NCI-H2196 (cell line): Measurements from ENCODE around the gene VTI1B.
A peak's percentile ranks its signal among the peaks of the same experiment; 100 is the strongest.

Experiments used
- DNase-seq: peaks from one replicate; lab custom pipeline; 2025; ENCODE audit not compliant: unreplicated experiment; lab: John Stamatoyannopoulos, UW

Gene VTI1B

DNA sequence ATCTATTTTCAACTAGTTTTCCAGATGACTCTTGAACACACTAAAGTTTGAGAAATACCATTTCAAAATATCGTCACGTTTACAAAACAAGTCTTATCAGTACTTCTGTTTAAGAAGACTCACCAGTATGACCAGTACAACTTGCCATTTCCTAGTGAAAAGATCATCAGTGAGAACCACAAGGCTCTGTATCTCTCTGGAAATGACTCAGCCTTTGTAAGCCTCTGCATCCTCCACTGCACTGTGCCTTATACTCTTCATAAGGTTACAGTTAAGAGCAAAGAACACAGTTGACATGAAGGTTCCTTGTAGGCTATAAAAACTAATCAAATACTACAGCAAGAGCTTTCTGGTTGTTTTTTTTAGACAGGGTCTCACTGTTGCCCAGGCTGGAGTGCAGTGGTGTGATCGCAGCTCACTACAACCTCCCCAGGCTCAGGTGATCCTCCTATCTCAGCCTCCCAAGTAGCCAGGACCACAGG lies 5.7 kb upstream of the VTI1B start:
- no peak for DNase-seq

- no peak for DNase-seq
These were observed 4.6 kb upstream of the VTI1B start for GRCh38 chr14:67679006-67679405.

GRCh38 chr14:67675219-67675582 lies 769 bp upstream of the VTI1B start:
- DNase-seq = no peak

- peak; percentile 72 for DNase-seq
These were observed 323 bp downstream of the VTI1B start for GRCh38 chr14:67674139-67674479.

GRCh38 chr14:67673451-67673850 lies 981 bp downstream of the VTI1B start:
- DNase-seq = no peak

GRCh38 chr14:67668559-67668958 lies 5.9 kb downstream of the VTI1B start:
- DNase-seq = no peak

DNA sequence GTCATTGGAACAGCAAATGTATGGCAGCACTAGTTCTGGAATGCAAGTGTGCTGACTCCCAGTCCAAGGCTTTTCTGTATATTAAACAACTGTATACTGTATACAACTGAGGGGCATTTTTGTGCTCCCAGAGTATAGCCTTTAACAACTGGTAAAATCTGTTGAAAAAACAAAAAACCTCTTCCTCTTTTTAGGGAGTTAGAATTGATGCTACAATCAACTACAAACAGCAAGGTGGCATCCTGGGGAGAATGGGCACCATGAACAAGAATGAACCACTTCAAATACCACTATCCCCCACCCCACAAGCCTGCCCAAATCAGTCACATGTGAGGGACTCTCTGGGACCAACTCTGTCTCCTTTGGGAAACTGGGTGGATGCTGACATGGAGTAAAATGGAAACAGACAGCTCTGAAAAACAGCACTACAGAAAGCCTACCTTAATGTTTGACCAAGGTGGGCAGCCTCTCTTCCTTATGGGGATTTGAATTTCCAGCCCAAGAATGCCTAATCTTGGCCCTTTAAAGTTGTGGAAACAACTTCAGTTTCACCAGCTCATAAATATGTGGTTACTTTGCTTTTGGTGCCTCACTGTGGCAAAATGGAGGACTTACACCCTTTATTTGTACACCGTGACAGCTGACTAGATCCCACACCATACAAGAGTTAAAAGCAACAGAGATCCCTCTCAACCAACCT lies 7.5 kb downstream of the VTI1B start:
- peak; percentile 40 for DNase-seq

DNA sequence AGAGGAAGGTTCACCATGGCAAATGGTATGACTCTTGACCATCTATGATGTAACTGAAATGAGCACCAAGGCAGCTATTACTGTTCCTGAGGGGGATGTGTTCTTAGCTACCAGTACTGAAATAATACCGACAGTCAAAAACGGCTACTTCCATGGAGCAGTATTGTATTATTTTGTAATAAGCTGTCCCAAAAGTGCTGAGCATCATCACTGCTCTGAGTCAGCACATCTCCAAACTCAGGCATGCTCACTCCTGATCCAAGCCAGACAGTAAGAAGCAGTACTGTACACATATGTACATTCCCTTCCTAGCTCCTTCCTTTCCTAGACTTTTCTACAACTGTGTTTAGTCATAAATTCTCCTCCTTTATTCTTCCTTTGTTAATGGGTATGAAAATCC lies 8.6 kb downstream of the VTI1B start:
- no peak for DNase-seq

DNA sequence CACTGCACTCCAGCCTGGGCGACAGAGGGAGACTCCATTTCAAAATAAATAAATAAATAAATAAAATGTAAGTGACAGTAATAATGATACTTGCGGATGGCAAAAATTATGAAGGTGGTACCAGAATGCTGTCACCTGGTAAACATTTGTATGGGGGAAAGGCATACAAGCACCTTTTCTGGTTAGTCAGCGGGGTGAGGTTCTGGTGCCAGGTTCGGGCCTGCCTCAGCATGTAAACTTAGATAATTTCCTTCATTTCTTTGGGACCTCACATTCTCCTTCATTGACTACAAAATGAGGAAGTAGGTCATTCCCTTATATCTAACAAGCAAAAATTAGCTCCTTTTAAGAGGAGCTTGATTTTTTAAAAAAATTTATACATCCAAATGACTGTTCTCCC lies 10.8 kb downstream of the VTI1B start:
- DNase-seq = no peak

- DNase-seq = no peak
These were observed 20.7 kb downstream of the VTI1B start for GRCh38 chr14:67653651-67654280.

DNA sequence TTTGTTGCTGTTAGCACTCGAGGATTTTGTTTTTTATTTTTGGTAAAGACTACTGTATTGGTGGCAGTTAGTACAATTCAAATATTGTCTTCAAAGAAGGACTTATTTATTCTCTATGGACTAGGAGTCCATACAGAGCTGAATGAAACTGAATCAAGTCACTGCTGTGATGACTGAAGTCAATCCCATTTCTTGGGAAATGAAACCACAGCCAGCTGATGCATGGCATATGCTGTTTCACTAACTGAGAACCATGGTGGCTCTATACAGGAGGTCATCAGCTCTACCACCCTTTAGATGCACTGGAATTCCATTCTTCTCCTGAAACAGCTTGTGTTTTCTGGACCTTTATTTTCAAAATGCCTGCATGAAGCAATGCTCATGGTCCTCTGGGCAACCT lies 22.2 kb downstream of the VTI1B start:
- DNase-seq = no peak

DNA sequence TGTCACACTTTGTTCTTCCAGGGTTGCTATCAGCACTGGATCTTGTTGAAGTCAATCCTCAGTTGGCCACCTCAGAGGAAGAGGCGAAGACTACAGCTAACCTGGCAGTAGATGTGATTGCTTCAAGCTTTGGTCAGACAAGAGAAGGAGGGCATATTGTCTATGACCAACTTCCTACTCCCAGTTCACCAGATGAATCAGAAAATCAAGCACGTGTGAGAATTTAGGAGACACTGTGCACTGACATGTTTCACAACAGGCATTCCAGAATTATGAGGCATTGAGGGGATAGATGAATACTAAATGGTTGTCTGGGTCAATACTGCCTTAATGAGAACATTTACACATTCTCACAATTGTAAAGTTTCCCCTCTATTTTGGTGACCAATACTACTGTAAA lies 23.7 kb downstream of the VTI1B start:
- no peak for DNase-seq

DNA sequence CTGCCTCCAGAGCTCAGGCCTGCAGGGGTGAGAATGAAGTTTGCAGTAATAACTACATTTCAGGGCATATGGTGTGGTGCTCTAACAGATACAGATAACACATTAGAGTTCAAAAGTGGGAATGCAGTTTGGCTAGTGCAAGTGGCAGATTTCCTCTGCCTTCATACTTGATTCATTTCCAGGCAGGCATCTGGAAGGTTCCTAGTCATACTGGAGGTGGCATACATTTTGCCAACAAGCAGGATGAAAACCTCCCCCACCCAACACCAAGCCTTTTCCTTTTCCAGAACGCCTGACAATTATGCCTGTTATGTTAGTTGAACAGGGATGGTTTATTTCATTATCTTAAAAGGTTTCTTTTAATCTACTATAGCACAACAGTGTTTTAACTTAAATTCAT lies 24.3 kb downstream of the VTI1B start:
- DNase-seq = no peak

DNA sequence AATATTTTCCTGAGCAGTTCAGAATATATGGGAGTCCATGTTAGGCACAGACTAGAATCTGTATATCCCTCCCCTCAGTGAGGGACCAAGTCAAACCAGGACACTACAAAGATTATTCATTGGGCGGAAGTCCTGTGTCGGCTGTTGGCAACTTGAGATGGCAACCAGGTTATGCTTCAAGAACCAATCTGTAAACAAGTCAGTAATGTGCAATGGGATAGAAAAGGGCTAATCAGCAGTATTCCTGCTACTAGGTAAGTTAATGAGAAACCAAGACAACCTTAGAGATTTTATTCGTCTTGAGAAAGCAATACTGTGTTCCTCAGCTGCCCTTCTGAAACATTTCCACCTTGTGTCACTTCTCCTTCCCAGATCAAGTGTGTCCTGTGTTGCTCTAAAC lies 28.3 kb downstream of the VTI1B start:
- DNase-seq = no peak

DNA sequence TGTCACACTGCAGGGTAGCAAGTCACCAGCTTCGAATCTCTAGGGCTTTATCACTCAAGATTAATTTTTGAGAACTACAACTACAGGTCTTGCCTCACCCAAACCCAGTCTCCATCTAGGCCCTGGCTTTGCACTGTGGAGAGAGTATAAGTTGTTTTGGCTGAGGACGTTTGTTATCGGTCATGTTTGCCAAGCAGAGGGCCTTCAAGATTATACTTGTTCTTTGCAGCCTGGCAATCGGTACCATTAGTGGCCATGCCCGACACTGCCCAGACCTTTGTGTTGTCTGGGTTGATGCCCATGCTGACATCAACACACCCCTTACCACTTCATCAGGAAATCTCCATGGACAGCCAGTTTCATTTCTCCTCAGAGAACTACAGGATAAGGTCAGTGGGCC lies 29.0 kb downstream of the VTI1B start:
- no peak for DNase-seq

DNA sequence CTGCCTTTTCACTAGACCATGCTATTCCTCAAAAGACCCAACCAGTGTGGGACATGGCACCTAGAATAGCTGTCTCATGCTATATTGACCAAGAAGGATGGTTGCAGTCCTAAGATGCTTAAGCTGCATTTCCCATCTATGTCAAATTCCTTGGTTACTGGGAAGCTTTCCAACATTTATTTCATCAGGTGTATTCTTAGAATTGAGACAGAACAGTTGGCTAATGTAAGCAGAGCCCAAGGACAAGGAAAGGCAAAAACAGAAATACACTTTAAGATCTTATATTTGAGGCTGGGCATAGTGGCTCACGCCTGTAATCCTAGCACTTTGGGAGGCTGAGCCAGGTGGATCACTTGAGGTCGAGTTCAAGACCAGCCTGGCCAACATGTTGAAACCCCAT lies 30.0 kb downstream of the VTI1B start:
- no peak for DNase-seq

- DNase-seq = no peak
These were observed 30.7 kb downstream of the VTI1B start for GRCh38 chr14:67643713-67644112.

GRCh38 chr14:67641902-67642749 lies 32.3 kb downstream of the VTI1B start:
- DNase-seq = no peak

- no peak for DNase-seq
These were observed 33.0 kb downstream of the VTI1B start for GRCh38 chr14:67641480-67641879.

- DNase-seq = no peak
These were observed 35.8 kb downstream of the VTI1B start for GRCh38 chr14:67638642-67639041.

GRCh38 chr14:67636361-67636919 lies 38.0 kb downstream of the VTI1B start:
- peak; percentile 64 for DNase-seq
